RWPE2 (cell line): ENCODE measurements around the gene AKAP6.

ENCODE experiments used
- ATAC-seq: fragments of 200-7000 bp; cut with Tn5 transposase; 3 replicates; pipeline ENCODE4 v1.9.1; 2021; ENCODE audit warnings: low read depth
- DNase-seq: peaks from one replicate; pipeline ENCODE4 v3.0.0-alpha.2; 2020; ENCODE audit warnings: low spot score
- H3K27ac ChIP-seq: fragments of 450-650 bp; 2 replicates; pipeline ENCODE4 v1.5.1; 2017; ENCODE audit warnings: mild to moderate bottlenecking; ENCODE audit not compliant: poor library complexity, severe bottlenecking
- H3K27me3 ChIP-seq: fragments of 250-450 bp; sonication (Bioruptor Pico); 2 replicates; pipeline ENCODE4 v1.5.1; 2021; ENCODE audit warnings: mild to moderate bottlenecking, moderate library complexity; ENCODE audit not compliant: insufficient read depth, poor library complexity, severe bottlenecking
- H3K36me3 ChIP-seq: fragments of 250-450 bp; sonication (Bioruptor Pico); 2 replicates; pipeline ENCODE4 v1.5.1; 2020; ENCODE audit warnings: low read depth, mild to moderate bottlenecking, moderate library complexity
- H3K4me1 ChIP-seq: fragments of 250-450 bp; sonication (Bioruptor Pico); 2 replicates; pipeline ENCODE4 v1.5.1; 2021; ENCODE audit warnings: mild to moderate bottlenecking, moderate library complexity; ENCODE audit not compliant: insufficient read depth, poor library complexity, severe bottlenecking
- H3K4me3 ChIP-seq: fragments of 250-450 bp; sonication (Bioruptor Pico); 2 replicates; pipeline ENCODE4 v1.5.1; 2021; ENCODE audit warnings: mild to moderate bottlenecking, moderate library complexity; ENCODE audit not compliant: severe bottlenecking
- H3K9me3 ChIP-seq: fragments of 250-450 bp; sonication (Bioruptor Pico); 2 replicates; pipeline ENCODE4 v1.5.1; 2021; ENCODE audit warnings: mild to moderate bottlenecking, moderate library complexity; ENCODE audit not compliant: severe bottlenecking
- CTCF ChIP-seq: fragments of 450-650 bp; IDR thresholded peaks from one replicate; pipeline ENCODE4 v1.5.1; 2017; ENCODE audit warnings: mild to moderate bottlenecking, moderate library complexity; ENCODE audit not compliant: poor library complexity, severe bottlenecking

The AKAP6 gene

GRCh38 chr14:32561520-32561919, 232.4 kb downstream of the AKAP6 start:
- TF ChIP-seq CTCF, result no peak
- ATAC-seq, result no peak
- Histone ChIP-seq H3K4me1 (peaks cover 20% of the 10 kb centered on the region), H3K36me3 (no peaks in the 10 kb centered on the region), H3K27me3 (no peaks in the 10 kb centered on the region), H3K9me3 (no peaks in the 10 kb centered on the region), H3K27ac (no peak overlapping the region), H3K4me3 (no peak overlapping the region)
- DNase-seq, result no peak

- Histone ChIP-seq H3K27me3 (no peaks in the 10 kb centered on the region), H3K4me1 (peaks cover 14% of the 10 kb centered on the region), H3K9me3 (no peaks in the 10 kb centered on the region), H3K4me3 (no peak overlapping the region), H3K27ac (no peak overlapping the region), H3K36me3 (no peaks in the 10 kb centered on the region)
- DNase-seq (no peak), ATAC-seq (no peak)
- no peak for TF ChIP-seq CTCF
These were observed 235.5 kb downstream of the AKAP6 start for GRCh38 chr14:32564596-32564995.

- ATAC-seq (no peak), DNase-seq (no peak)
- TF ChIP-seq CTCF, result no peak
- Histone ChIP-seq H3K27me3 (no peaks in the 10 kb centered on the region), H3K4me3 (no peak overlapping the region), H3K36me3 (no peaks in the 10 kb centered on the region), H3K4me1 (peaks cover 7% of the 10 kb centered on the region), H3K9me3 (no peaks in the 10 kb centered on the region), H3K27ac (no peak overlapping the region)
These were observed 236.2 kb downstream of the AKAP6 start for GRCh38 chr14:32565256-32565655.

GRCh38 chr14:32567543-32568384, 238.7 kb downstream of the AKAP6 start:
- DNase-seq (no peak), ATAC-seq (no peak)
- peaks cover 3% of the 10 kb centered on the region for H3K4me1 ChIP-seq
- TF ChIP-seq CTCF, result no peak
- no peaks in the 10 kb centered on the region for H3K27me3 ChIP-seq
- H3K27ac ChIP-seq, result no peak overlapping the region
- H3K4me3 ChIP-seq, result no peak overlapping the region
- H3K9me3 ChIP-seq, result no peaks in the 10 kb centered on the region
- no peaks in the 10 kb centered on the region for H3K36me3 ChIP-seq

- Histone ChIP-seq H3K4me3 (no peak overlapping the region), H3K4me1 (peaks cover 3% of the 10 kb centered on the region), H3K36me3 (no peaks in the 10 kb centered on the region), H3K27ac (no peak overlapping the region), H3K27me3 (no peaks in the 10 kb centered on the region), H3K9me3 (no peaks in the 10 kb centered on the region)
- no peak for TF ChIP-seq CTCF
- ATAC-seq (no peak), DNase-seq (no peak)
These were observed 242.5 kb downstream of the AKAP6 start for GRCh38 chr14:32571551-32571950.
